GM19463 (cell line): ENCODE measurements around the gene ITM2B.

Experiments used
- ATAC-seq: cut with Tn5 transposase; IDR thresholded peaks from one replicate; pipeline ENCODE4 v1.9.1; 2021; ENCODE audit warnings: mild to moderate bottlenecking, moderate library complexity; ENCODE audit not compliant: unreplicated experiment

ITM2B gene

DNA sequence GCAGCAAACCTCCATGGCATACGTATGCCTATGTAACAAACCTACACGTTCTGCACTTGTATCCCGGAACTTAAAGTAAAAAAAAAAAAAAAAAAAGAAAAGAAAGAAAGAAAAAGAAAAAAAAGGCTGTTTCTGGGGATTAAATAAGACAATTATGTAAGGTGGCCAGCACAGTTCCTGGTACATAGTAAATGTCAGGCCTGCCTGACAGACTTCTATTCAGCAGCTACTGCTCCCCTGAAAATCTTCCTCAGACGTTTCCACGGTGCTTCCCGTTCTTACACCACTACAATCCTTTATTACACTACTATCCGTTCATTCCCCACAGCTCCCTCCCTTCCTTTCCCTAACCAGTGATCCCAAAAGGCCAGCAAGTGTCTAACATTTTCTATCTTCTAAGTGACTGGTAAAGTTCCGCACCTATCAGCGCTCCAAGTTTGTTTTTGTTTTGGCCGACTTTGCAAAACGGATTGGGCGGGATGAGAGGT, 69.9 kb downstream of the ITM2B start:
- peak; percentile 3 for ATAC-seq

DNA sequence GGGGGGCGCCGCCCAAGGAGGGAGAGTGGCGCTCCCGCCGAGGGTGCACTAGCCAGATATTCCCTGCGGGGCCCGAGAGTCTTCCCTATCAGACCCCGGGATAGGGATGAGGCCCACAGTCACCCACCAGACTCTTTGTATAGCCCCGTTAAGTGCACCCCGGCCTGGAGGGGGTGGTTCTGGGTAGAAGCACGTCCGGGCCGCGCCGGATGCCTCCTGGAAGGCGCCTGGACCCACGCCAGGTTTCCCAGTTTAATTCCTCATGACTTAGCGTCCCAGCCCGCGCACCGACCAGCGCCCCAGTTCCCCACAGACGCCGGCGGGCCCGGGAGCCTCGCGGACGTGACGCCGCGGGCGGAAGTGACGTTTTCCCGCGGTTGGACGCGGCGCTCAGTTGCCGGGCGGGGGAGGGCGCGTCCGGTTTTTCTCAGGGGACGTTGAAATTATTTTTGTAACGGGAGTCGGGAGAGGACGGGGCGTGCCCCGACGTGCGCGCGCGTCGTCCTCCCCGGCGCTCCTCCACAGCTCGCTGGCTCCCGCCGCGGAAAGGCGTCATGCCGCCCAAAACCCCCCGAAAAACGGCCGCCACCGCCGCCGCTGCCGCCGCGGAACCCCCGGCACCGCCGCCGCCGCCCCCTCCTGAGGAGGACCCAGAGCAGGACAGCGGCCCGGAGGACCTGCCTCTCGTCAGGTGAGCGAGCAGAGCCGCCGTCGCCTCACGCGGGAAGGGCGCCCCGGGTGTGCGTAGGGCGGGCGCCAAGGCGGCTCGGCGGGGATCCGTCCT, 70.5 kb downstream of the ITM2B start, which contains the start of gene RB1:
TSS of gene RB1 (plus strand) at position 393 of the 784 bp plus-strand sequence. CDS start at position 555, 162 bp downstream.
- ATAC-seq: peak; percentile 72

DNA sequence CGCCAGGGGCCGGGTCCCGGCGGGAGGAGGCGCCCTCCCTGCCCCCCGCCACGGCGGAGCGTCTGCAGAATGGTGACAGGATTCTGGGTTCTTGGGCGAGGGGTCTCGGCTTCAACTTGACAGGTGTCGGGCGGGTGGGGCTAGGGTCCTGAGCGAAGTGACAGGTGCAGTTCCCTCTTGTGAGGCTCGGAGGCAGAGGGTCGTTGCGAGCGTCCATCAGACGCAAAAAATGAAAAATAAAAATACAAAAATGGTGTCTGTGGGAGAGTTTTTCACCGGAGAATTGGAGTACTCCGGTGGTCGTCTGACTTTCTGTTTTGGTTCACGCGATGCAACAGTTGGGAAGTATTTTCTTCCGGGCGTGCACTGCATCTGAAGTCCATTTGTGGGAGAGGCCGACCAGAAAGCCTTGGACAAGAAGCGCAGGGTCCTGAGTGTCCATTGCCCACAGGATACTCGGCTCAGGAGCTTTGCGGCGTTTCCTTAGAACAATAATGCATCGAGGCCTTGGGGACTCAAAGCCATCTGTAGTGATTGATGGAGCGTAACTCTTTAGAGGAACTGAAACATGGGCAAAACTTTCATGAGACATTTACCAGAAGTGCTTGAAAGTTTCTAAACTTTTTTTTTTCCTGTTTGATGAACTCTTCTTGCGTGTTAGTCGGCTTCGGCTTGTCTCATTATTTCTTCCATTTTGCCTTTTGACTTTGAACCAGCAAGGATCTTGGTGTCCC, 71.3 kb downstream of the ITM2B start:
- ATAC-seq: peak; percentile 60

DNA sequence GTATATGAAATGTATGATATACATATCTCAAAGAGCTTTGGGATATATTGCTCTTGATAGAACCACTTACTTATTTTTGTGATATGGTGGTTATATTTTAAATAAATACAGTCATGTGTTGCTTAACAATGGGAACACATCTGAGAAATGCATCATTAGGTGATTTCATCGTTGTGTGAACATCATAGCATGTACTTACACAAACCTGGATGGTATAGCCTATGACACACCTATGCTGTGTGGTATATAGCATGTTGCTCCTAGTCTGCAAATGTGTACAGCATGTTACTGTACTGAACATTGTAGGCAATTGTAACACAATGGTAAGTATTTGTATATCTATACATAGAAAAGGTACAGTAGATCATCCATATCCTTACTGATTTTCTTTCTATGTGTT, 78.2 kb downstream of the ITM2B start:
- ATAC-seq: no peak

DNA sequence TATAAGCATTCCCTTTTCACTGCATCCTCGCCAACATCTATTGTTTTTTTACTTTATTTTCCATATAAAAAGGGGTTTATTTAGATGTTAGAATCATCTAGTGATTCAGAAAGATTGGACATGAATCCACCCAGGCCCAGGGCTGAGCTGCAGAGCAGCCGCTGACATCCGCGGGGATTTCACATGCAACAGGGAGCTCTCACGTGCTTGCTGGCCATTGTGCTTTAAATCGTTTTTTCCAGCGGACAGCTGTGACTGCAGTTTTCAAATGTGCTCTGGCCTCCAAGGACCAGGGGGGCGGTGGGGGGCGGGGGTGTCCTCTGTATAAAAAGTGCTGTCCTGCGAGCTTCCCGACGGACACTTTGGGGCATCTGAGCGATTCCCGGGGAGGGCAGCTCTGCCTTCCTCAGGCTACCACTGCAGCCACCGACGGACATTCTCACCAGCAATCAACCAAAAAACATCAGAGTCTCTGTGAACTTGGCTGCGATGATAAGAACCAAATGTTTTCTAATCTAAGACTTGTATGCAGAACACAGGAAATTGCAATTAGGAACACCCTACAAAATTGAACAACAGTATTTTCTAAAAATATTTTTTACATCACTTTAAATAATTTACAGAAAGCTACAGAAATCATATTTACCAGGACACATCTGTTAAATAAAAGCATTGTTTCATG, 83.1 kb downstream of the ITM2B start:
- no peak for ATAC-seq

DNA sequence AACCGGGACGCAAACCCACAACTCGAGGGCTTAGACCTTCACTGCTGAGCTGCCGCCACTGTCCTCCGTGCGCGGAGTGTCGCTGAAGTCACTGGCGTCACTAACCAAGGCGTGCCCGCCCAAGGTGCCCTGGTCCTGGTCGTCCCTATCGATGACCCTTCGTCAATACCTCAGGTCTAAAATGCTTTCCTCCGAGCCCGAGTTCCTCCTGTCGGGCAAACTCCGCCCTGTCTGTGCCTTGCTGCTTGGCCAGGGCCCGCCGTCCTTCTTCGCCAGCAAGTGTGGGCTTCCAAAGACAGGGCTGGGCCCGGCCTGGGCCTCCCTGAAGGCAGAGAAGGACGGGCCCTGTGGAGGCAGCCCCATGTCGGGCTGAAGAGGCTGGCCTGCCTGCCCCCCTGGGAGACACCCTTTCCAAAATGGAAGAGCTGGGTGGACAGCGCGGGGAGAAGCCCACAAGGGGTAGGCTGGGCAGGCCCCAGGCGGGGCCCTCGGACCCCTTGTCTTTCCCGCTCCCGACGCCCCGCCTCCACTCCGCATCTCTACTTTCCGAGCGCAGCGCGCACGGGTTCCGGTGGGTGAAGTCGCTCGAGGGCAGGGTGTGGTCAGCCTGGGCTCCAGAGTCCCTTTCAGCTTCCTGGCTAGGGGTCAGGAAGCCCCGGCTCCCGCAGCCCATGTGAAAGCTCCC, 84.0 kb downstream of the ITM2B start:
- ATAC-seq: no peak

DNA sequence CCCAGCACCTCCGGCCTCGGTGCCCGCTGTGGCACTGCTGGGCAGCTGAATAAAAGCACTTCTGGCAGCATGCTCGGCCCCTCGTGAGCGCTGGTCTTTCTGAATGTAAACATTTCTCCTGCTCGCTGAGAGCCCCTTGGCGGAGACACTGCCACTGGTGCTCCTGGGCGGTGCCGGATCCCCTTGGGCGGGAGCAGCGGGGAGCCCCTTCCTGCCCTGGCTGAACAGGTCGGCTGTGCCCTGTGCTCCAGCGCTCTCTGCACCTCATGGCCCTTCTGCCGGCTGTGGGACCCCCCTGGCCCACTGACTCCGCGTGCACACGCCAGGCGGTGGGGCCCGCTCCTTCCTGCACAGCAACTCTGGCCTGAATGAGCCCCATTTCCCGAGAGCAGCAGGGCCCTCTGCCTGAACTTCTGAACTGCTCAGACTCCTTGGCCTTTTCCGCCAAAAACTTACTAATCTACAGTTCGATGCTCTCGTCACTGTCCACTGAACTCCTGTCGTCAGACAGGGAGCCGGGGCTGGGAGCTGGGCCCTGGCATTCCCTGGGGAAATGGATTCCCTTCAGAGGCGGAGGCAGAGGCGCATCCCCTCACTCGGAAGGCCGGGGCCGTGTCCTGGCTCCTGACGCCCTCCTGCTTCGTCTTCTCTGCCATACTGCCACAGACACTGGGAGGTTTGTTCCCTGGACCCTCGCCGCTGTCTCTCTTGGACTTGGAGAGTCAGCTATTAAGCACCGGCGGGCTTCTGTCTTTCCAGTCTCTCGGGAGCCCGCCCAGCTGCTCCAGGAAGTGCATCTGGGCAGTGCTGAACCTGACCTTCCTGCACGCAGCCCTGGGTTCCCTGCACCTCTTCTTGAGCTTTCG, 84.7 kb downstream of the ITM2B start:
- ATAC-seq: no peak

DNA sequence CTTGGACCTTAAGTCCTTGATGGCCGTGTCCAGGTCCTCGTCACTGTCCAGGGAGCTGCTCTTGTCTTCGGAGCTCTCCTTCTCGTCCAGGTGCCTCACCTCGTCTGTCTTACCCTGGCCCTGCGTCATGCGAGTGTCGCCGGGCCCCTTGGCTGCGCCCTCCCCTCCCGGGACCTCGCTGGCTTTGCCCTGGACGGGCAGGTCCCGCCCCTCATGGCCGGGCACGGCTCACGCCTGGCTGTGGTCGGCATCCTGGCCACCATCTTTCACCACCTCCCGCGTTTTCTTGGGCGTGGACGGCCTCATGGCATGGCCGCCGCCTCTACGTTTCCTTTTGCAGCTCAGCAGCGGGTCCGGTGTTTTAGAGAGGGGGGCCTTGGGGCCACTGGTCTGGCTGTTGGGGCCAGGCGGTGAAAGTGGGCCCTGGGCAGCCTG, 85.4 kb downstream of the ITM2B start:
- ATAC-seq: no peak

DNA sequence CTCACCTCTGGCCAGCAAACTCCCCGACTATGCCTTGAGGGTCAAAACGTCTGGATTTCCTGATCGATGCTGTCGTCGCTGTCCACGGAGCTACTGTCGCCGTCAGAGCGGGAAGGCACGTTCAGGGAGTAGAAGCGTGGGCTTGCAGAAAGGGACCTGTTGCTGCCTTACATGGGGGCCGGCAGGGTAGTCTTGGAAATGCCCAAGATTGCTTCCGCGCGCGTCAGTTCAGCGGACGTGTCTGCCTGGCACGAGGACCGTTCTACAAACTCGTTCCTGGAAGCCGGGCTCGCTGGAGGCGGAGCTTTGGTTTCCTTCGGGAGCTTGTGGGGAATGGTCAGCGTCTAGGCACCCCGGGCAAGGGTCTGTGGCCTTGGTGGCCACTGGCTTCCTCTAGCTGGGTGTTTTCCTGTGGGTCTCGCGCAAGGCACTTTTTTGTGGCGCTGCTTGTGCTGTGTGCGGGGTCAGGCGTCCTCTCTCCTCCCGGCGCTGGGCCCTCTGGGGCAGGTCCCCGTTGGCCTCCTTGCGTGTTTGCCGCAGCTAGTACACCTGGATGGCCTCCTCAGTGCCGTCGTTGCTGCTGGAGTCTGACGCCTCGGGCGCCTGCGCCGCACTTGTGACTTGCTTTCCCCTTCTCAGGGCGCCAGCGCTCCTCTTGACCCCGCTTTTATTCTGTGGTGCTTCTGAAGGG, 86.0 kb downstream of the ITM2B start:
- ATAC-seq: no peak
